Panc1 (cell line): Measurements from ENCODE around the gene AK8.

Experiments
- CTCF ChIP-seq: fragments of 450-650 bp; IDR thresholded peaks from 2 replicates; pipeline ENCODE4 v1.5.1; 2017; ENCODE audit warnings: mild to moderate bottlenecking
- POLR2AphosphoS5 ChIP-seq: IDR thresholded peaks from 2 replicates; pipeline ENCODE4 v1.6.1; 2012; ENCODE audit warnings: mild to moderate bottlenecking, low read depth, low read length, moderate library complexity
- REST ChIP-seq, 2 experiments: IDR thresholded peaks; 2 replicates each; pipeline ENCODE4 v1.6.1; 2011 to 2012; ENCODE audit warnings: low read depth in 2 of 2, control low read depth in 1 of 2, low read length in 1 of 2, mild to moderate bottlenecking in 1 of 2, moderate library complexity in 1 of 2; ENCODE audit not compliant: insufficient read depth in 1 of 2

GRCh38 chr9:132708769-132709430 lies 169.2 kb downstream of the AK8 start:
- TF ChIP-seq REST (IDR thresholded peaks at IDR 0.05; ENCODE audit: insufficient read depth in 1 of 2, low read depth in 2 of 2, low read length in 1 of 2) (no peak), CTCF (no peak), POLR2AphosphoS5 (no peak)
